ENCODE results near the gene CCDC90B. TPM values are rescaled to one million over a fixed set of nuclear protein-coding genes. Genes with fewer than 3 reads are reported as not detected.

Gene CCDC90B
- total RNA-seq, 1 experiment from 2014 or later, result 48.9 TPM

DNA sequence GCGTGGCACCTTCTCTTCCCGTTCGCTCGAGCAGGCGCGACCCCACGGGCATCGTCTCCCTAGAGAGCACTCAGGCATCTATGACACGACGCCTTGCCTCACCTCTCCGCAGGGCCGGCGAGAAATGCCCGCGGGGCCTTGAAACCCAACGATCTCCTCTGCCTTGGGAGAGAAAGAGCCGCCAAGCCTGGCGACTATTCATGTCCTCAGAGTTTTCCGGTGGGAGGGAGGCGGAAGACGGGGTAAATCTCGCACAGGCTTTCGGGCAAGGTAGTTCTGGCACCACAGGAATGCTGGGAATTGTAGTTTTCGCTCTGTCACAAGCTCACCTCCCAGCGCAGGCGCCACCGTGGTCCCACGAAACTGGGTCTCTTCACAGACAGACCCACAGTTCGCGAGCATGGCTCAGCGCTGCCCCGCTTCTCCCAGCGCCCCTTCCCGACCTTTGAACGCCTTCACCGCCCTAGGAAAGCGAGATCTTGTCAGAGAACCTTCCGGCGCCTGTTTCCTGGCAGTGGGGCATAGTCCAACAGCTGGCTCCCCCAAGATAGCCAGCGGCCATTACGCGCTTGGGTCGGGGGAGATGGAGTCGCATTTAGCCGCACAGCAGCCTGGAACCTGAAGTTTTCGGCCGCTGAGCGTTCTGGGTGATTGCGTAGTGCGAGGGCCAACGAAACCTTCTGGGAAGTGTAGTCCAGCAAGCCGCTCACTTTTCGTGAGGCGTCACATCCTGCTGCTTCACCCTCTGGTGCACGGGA, at the start of gene CCDC90B (continued):
- TF ChIP-seq, protein P1, sequence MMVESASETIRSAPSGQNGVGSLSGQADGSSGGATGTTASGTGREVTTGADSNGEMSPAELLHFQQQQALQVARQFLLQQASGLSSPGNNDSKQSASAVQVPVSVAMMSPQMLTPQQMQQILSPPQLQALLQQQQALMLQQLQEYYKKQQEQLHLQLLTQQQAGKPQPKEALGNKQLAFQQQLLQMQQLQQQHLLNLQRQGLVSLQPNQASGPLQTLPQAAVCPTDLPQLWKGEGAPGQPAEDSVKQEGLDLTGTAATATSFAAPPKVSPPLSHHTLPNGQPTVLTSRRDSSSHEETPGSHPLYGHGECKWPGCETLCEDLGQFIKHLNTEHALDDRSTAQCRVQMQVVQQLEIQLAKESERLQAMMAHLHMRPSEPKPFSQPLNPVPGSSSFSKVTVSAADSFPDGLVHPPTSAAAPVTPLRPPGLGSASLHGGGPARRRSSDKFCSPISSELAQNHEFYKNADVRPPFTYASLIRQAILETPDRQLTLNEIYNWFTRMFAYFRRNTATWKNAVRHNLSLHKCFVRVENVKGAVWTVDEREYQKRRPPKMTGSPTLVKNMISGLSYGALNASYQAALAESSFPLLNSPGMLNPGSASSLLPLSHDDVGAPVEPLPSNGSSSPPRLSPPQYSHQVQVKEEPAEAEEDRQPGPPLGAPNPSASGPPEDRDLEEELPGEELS (CRISPR knock-in tag; IDR thresholded peaks at IDR 0.05), result no peak
- TF ChIP-seq, protein P2, sequence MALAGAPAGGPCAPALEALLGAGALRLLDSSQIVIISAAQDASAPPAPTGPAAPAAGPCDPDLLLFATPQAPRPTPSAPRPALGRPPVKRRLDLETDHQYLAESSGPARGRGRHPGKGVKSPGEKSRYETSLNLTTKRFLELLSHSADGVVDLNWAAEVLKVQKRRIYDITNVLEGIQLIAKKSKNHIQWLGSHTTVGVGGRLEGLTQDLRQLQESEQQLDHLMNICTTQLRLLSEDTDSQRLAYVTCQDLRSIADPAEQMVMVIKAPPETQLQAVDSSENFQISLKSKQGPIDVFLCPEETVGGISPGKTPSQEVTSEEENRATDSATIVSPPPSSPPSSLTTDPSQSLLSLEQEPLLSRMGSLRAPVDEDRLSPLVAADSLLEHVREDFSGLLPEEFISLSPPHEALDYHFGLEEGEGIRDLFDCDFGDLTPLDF (CRISPR knock-in tag; IDR thresholded peaks at IDR 0.05), result no peak
- TF ChIP-seq, protein P3, sequence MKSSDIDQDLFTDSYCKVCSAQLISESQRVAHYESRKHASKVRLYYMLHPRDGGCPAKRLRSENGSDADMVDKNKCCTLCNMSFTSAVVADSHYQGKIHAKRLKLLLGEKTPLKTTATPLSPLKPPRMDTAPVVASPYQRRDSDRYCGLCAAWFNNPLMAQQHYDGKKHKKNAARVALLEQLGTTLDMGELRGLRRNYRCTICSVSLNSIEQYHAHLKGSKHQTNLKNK (CRISPR knock-in tag; IDR thresholded peaks at IDR 0.05), result no peak
- TF ChIP-seq RORB (CRISPR knock-in tag; IDR thresholded peaks at IDR 0.05), result no peak
- TF ChIP-seq, protein P4, sequence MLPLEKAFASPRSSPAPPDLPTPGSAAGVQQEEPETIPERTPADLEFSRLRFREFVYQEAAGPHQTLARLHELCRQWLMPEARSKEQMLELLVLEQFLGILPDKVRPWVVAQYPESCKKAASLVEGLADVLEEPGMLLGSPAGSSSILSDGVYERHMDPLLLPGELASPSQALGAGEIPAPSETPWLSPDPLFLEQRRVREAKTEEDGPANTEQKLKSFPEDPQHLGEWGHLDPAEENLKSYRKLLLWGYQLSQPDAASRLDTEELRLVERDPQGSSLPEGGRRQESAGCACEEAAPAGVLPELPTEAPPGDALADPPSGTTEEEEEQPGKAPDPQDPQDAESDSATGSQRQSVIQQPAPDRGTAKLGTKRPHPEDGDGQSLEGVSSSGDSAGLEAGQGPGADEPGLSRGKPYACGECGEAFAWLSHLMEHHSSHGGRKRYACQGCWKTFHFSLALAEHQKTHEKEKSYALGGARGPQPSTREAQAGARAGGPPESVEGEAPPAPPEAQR (CRISPR knock-in tag; IDR thresholded peaks at IDR 0.05), result no peak
- TF ChIP-seq, protein P5, sequence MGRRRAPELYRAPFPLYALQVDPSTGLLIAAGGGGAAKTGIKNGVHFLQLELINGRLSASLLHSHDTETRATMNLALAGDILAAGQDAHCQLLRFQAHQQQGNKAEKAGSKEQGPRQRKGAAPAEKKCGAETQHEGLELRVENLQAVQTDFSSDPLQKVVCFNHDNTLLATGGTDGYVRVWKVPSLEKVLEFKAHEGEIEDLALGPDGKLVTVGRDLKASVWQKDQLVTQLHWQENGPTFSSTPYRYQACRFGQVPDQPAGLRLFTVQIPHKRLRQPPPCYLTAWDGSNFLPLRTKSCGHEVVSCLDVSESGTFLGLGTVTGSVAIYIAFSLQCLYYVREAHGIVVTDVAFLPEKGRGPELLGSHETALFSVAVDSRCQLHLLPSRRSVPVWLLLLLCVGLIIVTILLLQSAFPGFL (CRISPR knock-in tag; IDR thresholded peaks at IDR 0.05; ENCODE audit: borderline replicate concordance), result 0 out of 2 replicates have a peak, but pooled peaks have one; percentile 34
- TF ChIP-seq SOX15 (CRISPR knock-in tag; IDR thresholded peaks at IDR 0.05), result no peak
- TF ChIP-seq, protein P6, sequence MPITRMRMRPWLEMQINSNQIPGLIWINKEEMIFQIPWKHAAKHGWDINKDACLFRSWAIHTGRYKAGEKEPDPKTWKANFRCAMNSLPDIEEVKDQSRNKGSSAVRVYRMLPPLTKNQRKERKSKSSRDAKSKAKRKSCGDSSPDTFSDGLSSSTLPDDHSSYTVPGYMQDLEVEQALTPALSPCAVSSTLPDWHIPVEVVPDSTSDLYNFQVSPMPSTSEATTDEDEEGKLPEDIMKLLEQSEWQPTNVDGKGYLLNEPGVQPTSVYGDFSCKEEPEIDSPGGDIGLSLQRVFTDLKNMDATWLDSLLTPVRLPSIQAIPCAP (CRISPR knock-in tag; IDR thresholded peaks at IDR 0.05), result no peak
- TF ChIP-seq TEAD4 (CRISPR knock-in tag; IDR thresholded peaks at IDR 0.05), result 0 out of 2 replicates have a peak, but pooled peaks have one; percentile 34
- TF ChIP-seq, protein P7, sequence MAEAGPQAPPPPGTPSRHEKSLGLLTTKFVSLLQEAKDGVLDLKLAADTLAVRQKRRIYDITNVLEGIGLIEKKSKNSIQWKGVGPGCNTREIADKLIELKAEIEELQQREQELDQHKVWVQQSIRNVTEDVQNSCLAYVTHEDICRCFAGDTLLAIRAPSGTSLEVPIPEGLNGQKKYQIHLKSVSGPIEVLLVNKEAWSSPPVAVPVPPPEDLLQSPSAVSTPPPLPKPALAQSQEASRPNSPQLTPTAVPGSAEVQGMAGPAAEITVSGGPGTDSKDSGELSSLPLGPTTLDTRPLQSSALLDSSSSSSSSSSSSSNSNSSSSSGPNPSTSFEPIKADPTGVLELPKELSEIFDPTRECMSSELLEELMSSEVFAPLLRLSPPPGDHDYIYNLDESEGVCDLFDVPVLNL (CRISPR knock-in tag; IDR thresholded peaks at IDR 0.05; ENCODE audit: borderline replicate concordance, low read depth), result no peak
- TF ChIP-seq, protein P8, sequence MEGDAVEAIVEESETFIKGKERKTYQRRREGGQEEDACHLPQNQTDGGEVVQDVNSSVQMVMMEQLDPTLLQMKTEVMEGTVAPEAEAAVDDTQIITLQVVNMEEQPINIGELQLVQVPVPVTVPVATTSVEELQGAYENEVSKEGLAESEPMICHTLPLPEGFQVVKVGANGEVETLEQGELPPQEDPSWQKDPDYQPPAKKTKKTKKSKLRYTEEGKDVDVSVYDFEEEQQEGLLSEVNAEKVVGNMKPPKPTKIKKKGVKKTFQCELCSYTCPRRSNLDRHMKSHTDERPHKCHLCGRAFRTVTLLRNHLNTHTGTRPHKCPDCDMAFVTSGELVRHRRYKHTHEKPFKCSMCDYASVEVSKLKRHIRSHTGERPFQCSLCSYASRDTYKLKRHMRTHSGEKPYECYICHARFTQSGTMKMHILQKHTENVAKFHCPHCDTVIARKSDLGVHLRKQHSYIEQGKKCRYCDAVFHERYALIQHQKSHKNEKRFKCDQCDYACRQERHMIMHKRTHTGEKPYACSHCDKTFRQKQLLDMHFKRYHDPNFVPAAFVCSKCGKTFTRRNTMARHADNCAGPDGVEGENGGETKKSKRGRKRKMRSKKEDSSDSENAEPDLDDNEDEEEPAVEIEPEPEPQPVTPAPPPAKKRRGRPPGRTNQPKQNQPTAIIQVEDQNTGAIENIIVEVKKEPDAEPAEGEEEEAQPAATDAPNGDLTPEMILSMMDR (IDR thresholded peaks at IDR 0.05), result no peak
- TF ChIP-seq, protein P9, sequence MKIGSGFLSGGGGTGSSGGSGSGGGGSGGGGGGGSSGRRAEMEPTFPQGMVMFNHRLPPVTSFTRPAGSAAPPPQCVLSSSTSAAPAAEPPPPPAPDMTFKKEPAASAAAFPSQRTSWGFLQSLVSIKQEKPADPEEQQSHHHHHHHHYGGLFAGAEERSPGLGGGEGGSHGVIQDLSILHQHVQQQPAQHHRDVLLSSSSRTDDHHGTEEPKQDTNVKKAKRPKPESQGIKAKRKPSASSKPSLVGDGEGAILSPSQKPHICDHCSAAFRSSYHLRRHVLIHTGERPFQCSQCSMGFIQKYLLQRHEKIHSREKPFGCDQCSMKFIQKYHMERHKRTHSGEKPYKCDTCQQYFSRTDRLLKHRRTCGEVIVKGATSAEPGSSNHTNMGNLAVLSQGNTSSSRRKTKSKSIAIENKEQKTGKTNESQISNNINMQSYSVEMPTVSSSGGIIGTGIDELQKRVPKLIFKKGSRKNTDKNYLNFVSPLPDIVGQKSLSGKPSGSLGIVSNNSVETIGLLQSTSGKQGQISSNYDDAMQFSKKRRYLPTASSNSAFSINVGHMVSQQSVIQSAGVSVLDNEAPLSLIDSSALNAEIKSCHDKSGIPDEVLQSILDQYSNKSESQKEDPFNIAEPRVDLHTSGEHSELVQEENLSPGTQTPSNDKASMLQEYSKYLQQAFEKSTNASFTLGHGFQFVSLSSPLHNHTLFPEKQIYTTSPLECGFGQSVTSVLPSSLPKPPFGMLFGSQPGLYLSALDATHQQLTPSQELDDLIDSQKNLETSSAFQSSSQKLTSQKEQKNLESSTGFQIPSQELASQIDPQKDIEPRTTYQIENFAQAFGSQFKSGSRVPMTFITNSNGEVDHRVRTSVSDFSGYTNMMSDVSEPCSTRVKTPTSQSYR (CRISPR knock-in tag; IDR thresholded peaks at IDR 0.05), result no peak
- TF ChIP-seq, protein P10, sequence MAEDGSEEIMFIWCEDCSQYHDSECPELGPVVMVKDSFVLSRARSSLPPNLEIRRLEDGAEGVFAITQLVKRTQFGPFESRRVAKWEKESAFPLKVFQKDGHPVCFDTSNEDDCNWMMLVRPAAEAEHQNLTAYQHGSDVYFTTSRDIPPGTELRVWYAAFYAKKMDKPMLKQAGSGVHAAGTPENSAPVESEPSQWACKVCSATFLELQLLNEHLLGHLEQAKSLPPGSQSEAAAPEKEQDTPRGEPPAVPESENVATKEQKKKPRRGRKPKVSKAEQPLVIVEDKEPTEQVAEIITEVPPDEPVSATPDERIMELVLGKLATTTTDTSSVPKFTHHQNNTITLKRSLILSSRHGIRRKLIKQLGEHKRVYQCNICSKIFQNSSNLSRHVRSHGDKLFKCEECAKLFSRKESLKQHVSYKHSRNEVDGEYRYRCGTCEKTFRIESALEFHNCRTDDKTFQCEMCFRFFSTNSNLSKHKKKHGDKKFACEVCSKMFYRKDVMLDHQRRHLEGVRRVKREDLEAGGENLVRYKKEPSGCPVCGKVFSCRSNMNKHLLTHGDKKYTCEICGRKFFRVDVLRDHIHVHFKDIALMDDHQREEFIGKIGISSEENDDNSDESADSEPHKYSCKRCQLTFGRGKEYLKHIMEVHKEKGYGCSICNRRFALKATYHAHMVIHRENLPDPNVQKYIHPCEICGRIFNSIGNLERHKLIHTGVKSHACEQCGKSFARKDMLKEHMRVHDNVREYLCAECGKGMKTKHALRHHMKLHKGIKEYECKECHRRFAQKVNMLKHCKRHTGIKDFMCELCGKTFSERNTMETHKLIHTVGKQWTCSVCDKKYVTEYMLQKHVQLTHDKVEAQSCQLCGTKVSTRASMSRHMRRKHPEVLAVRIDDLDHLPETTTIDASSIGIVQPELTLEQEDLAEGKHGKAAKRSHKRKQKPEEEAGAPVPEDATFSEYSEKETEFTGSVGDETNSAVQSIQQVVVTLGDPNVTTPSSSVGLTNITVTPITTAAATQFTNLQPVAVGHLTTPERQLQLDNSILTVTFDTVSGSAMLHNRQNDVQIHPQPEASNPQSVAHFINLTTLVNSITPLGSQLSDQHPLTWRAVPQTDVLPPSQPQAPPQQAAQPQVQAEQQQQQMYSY (CRISPR knock-in tag; IDR thresholded peaks at IDR 0.05), result no peak
- TF ChIP-seq TEAD1 (CRISPR knock-in tag; IDR thresholded peaks at IDR 0.05), result no peak
- TF ChIP-seq ZNF671 (CRISPR knock-in tag; IDR thresholded peaks at IDR 0.05), result no peak
- 0 out of 2 replicates have a peak, but pooled peaks have one; percentile 34 for TF ChIP-seq CBFB (CRISPR knock-in tag; IDR thresholded peaks at IDR 0.05; ENCODE audit: low read depth)
- no peak for TF ChIP-seq KAT7 (CRISPR knock-in tag; IDR thresholded peaks at IDR 0.05; ENCODE audit: borderline replicate concordance)
- TF ChIP-seq, protein P11, sequence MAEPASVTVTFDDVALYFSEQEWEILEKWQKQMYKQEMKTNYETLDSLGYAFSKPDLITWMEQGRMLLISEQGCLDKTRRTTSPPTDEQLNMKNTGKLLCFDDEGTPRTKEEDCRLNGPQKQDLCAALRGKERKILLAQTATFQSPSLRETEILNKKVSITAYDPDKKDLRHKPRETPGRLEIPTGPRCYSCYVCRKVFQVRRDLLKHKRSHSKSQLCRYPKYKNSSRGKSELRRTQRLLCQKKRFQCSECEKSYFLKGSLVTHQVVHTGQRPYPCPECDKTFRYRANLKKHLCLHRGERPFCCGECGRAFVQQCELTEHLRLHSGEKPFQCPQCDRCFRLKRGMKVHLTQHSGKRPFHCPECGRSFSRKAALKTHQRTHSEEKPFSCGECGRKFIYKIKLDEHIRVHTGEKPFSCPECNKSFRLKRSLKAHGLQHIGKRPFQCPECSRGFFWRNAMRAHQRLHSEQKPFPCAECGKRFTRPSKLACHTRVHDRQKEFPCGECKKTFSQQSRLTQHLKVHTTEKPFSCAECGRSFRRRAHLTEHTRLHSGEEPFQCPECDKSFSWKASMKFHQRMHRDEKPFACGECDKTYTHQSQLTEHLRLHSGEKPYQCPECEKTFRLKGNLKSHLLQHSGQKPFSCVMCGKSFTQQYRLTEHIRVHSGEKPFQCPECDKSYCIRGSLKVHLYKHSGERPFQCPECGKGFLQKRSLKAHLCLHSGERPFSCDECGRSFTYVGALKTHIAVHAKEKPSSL (CRISPR knock-in tag; conservative IDR thresholded peaks at IDR 0.05), result no peak

Measured in WTC11 (cell line).